ENCODE measurements around the gene N4BP2. TPM values are rescaled to one million over a fixed set of nuclear protein-coding genes. Genes with fewer than 3 reads are reported as not detected.

The N4BP2 gene
- total RNA-seq, 1 experiment from 2014 or later, result 20.7 TPM

DNA sequence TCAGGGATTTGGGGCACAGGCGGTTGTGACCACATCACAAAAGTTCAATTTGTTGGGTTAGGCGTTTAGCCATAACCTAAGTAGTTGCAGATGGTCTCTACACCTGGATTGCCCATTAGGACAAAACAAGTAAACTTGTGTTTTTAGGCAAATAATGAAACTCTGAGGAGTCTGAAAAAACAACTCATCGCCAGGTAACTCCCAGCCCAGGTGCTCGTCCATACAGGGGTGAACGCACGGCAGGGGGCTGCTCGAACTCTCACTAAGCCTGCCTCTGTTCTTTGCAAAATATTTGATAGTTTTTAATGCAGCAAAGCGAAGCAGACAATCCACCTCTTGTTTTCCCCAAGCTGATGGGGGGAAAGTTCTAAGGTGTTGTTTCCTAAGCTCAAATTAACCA lies 139.6 kb downstream of the N4BP2 start:
- H3K9me2 ChIP-seq (replicated peaks; ENCODE audit: insufficient read depth, low read length), result no peaks in the 10 kb centered on the region
- peak overlapping the region; percentile 87 for H3K4me3 ChIP-seq (ENCODE audit: low read length)
- H2AFZ ChIP-seq (ENCODE audit: low read length), result no peak overlapping the region
- peak overlapping the region; percentile 98 for H3K4me2 ChIP-seq (ENCODE audit: low read depth, low read length, poor library complexity, severe bottlenecking)
- DNase-seq, result no peak
- H3K27ac ChIP-seq (ENCODE audit: low read length), result peak overlapping the region; percentile 98
- peaks cover 47% of the 10 kb centered on the region for H3K79me2 ChIP-seq (ENCODE audit: low read length)
- H3K36me3 ChIP-seq (ENCODE audit: insufficient read depth, low read length), result peaks cover 9% of the 10 kb centered on the region; the same call in 1 of the 2 replicates
- H3K4me1 ChIP-seq (ENCODE audit: low read length), result peaks cover 78% of the 10 kb centered on the region
- H3K9ac ChIP-seq (ENCODE audit: low read length), result peak overlapping the region; percentile 91
- no peaks in the 10 kb centered on the region for H3K27me3 ChIP-seq (ENCODE audit: low read length)
- no peaks in the 10 kb centered on the region; the same call in 1 of the 2 replicates for H4K20me1 ChIP-seq (ENCODE audit: insufficient read depth, low read depth, low read length)
- H3K9me3 ChIP-seq (ENCODE audit: low read length), result no peaks in the 10 kb centered on the region

DNA sequence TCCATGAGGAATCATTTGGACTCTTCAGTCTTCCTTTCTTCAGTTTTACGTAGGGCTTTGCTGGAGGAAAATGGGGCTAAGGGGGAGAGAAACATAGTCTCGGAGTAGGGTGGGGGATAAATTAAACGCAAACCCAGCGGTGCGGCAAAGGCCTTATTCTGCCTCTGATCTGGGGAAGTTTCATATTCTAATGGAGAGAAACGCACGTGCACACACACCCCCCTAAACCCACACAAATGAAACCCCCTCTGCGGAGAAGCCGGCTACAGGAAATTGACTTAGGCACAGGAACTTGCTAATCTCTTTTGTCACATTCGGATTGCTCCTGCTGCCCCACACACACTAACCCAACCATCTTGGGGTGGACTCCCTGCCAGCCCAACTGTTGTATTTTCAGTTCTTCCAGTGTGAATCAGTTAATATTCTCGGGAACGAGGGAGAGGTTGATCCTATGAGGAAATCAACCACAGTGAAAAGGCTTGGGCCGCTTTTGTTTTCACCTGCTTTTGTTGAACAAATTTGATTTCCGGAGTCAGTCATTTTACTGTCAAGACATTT lies 140.2 kb downstream of the N4BP2 start, which contains the start of gene RHOH:
Gene RHOH, plus strand, starts transcription at position 308 of the 558 bp plus-strand sequence. CDS start 46,356 bp downstream, outside the sequence.
- Histone ChIP-seq H3K4me1 (ENCODE audit: low read length) (peaks cover 78% of the 10 kb centered on the region), H2AFZ (ENCODE audit: low read length) (no peak within 1 kb of the TSS), H3K27me3 (ENCODE audit: low read length) (no peaks in the 10 kb centered on the region), H3K9me2 (replicated peaks; ENCODE audit: insufficient read depth, low read length) (no peaks in the 10 kb centered on the region), H3K4me2 (ENCODE audit: low read depth, low read length, poor library complexity, severe bottlenecking) (peak within 1 kb of the TSS; percentile 98), H4K20me1 (ENCODE audit: insufficient read depth, low read depth, low read length) (no peaks in the 10 kb centered on the region; the same call in 1 of the 2 replicates), H3K79me2 (ENCODE audit: low read length) (peaks cover 52% of the 10 kb centered on the region), H3K36me3 (ENCODE audit: insufficient read depth, low read length) (peaks cover 9% of the 10 kb centered on the region; the same call in 1 of the 2 replicates), H3K9ac (ENCODE audit: low read length) (peak within 1 kb of the TSS; percentile 91), H3K27ac (ENCODE audit: low read length) (peak within 1 kb of the TSS; percentile 98), H3K4me3 (ENCODE audit: low read length) (peak within 1 kb of the TSS; percentile 87), H3K9me3 (ENCODE audit: low read length) (no peaks in the 10 kb centered on the region)
- DNase-seq, result peak; percentile 93

DNA sequence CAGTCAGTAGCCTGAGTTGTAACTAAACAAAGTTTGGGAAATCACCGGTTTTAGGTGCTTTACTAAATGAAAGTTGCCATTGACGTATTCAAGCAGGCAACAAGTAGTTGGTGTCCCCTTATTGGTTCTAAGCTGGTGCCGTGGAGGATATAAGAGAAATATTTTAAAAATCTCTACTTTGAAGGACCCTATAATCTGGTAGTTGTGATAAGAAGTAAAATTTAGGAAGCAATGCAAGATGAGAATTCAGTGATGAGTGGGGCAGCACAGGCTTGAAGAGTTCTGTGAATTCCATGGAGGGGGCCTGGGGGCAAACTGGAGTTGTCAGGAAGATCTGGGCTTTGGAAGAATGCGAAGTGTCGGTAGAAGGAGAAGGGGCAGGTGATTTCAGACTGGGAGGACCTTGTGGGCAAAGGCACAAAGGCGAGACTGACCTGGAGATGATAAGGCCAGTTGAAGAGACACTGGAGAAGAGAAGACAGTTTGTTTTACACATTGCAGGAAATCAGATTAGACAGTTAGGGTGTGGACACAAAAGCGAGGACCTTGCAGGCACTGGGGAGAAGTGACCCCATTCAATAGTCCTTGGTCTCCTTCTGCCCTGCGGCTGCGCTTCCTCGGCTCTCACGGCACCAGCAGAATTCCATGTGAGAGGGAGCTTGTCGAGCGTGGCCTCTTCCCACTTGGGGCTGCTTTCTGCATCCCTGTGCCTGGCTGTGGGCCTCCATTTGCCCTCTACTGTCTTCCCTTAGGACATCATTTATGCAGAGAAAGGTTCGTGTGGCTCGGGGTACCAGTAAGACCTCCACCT lies 141.4 kb downstream of the N4BP2 start:
- H3K4me2 ChIP-seq (ENCODE audit: low read depth, low read length, poor library complexity, severe bottlenecking), result peak overlapping the region; percentile 98
- H3K27ac ChIP-seq (ENCODE audit: low read length), result peak overlapping the region; percentile 98
- H3K4me1 ChIP-seq (ENCODE audit: low read length), result peaks cover 76% of the 10 kb centered on the region
- peaks cover 9% of the 10 kb centered on the region; the same call in 1 of the 2 replicates for H3K36me3 ChIP-seq (ENCODE audit: insufficient read depth, low read length)
- DNase-seq, result peak; percentile 75
- H4K20me1 ChIP-seq (ENCODE audit: insufficient read depth, low read depth, low read length), result no peaks in the 10 kb centered on the region; the same call in 1 of the 2 replicates
- no peaks in the 10 kb centered on the region for H3K9me3 ChIP-seq (ENCODE audit: low read length)
- H3K27me3 ChIP-seq (ENCODE audit: low read length), result no peaks in the 10 kb centered on the region
- H3K9me2 ChIP-seq (replicated peaks; ENCODE audit: insufficient read depth, low read length), result no peaks in the 10 kb centered on the region
- H3K79me2 ChIP-seq (ENCODE audit: low read length), result peaks cover 63% of the 10 kb centered on the region
- H2AFZ ChIP-seq (ENCODE audit: low read length), result no peak overlapping the region
- peak overlapping the region; percentile 91 for H3K9ac ChIP-seq (ENCODE audit: low read length)
- H3K4me3 ChIP-seq (ENCODE audit: low read length), result peak overlapping the region; percentile 87

DNA sequence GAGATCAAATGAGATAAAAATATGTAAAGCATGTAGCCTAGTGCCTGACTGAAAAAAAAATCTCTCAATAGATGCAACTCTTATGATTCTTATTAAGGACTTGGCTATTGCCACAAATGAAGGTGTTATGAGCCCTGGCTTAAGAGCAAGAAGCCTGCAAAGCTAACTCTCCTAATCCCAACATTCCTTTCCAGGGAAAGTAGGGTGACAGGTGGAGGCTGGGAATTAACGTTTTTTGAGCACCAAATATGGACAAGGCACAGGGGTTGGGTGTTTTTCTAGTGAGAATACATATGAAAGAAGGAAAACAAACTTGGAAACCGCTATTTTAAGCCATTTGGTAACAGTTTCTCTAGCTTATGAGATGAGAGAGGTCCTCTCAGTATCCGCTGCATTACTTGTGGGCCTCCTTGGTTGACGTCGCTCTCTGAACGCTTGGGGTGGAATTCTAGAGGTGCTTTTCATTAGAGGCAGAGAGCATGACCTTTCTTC lies 142.6 kb downstream of the N4BP2 start:
- peak; percentile 81 for DNase-seq
- Histone ChIP-seq H3K9me3 (ENCODE audit: low read length) (no peaks in the 10 kb centered on the region), H3K27ac (ENCODE audit: low read length) (peak overlapping the region; percentile 98), H3K9ac (ENCODE audit: low read length) (peak overlapping the region; percentile 91), H3K27me3 (ENCODE audit: low read length) (no peaks in the 10 kb centered on the region), H3K36me3 (ENCODE audit: insufficient read depth, low read length) (peaks cover 9% of the 10 kb centered on the region; the same call in 1 of the 2 replicates), H2AFZ (ENCODE audit: low read length) (no peak overlapping the region), H3K9me2 (replicated peaks; ENCODE audit: insufficient read depth, low read length) (no peaks in the 10 kb centered on the region), H3K4me3 (ENCODE audit: low read length) (peak overlapping the region; percentile 87), H3K79me2 (ENCODE audit: low read length) (peaks cover 75% of the 10 kb centered on the region), H3K4me2 (ENCODE audit: low read depth, low read length, poor library complexity, severe bottlenecking) (peak overlapping the region; percentile 98), H3K4me1 (ENCODE audit: low read length) (peaks cover 78% of the 10 kb centered on the region), H4K20me1 (ENCODE audit: insufficient read depth, low read depth, low read length) (no peaks in the 10 kb centered on the region; the same call in 1 of the 2 replicates)

DNA sequence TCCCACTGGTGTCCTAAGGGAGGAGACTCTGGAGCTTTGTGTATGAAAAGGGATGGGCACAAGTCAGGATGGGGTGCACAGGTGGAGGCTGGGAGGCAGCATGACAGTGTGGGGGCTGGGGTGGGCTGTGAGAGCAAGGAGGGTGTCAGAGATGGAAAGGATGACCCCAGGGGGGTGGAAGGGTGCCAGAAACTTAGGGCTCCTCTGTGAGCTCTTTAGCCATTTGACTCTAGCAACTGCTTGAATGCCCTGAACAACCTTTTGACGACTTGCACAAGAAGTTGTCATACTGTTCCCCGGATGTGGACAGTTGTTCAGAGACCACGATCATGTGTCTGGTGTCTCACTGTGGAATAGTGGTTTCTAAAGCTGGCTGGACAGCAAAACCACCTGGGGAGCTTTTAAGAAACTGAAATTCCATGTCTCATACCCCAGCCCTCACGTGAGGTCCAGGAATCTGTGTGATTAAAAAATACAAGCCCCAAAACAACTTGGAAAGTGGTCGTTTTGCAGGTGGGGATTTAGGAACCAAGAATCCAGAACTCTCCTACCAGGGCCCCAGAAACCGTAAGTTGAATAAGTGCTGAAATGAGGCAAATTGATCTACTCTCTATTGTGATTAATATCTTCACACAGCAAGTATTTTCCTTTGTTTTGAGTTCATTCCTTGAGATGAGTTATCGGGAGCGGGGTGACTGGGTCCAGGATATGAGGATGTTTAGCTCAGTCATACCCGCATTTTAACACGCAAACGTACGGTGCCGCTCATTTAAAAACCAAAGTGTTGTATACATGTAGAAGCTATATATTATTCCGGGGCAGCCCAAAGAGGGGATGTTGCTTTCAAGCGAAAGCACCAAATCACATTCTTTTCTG lies 143.6 kb downstream of the N4BP2 start:
- peak overlapping the region; percentile 98 for H3K27ac ChIP-seq (ENCODE audit: low read length)
- DNase-seq, result peak; percentile 88
- no peaks in the 10 kb centered on the region for H3K9me3 ChIP-seq (ENCODE audit: low read length)
- H3K9ac ChIP-seq (ENCODE audit: low read length), result peak overlapping the region; percentile 91
- H3K79me2 ChIP-seq (ENCODE audit: low read length), result peaks cover 85% of the 10 kb centered on the region
- peak overlapping the region; percentile 98 for H3K4me2 ChIP-seq (ENCODE audit: low read depth, low read length, poor library complexity, severe bottlenecking)
- no peaks in the 10 kb centered on the region for H3K9me2 ChIP-seq (replicated peaks; ENCODE audit: insufficient read depth, low read length)
- no peaks in the 10 kb centered on the region for H3K27me3 ChIP-seq (ENCODE audit: low read length)
- peak overlapping the region; percentile 87 for H3K4me3 ChIP-seq (ENCODE audit: low read length)
- H2AFZ ChIP-seq (ENCODE audit: low read length), result no peak overlapping the region
- peaks cover 78% of the 10 kb centered on the region for H3K4me1 ChIP-seq (ENCODE audit: low read length)
- no peaks in the 10 kb centered on the region; the same call in 1 of the 2 replicates for H4K20me1 ChIP-seq (ENCODE audit: insufficient read depth, low read depth, low read length)
- H3K36me3 ChIP-seq (ENCODE audit: insufficient read depth, low read length), result peaks cover 9% of the 10 kb centered on the region; the same call in 1 of the 2 replicates

DNA sequence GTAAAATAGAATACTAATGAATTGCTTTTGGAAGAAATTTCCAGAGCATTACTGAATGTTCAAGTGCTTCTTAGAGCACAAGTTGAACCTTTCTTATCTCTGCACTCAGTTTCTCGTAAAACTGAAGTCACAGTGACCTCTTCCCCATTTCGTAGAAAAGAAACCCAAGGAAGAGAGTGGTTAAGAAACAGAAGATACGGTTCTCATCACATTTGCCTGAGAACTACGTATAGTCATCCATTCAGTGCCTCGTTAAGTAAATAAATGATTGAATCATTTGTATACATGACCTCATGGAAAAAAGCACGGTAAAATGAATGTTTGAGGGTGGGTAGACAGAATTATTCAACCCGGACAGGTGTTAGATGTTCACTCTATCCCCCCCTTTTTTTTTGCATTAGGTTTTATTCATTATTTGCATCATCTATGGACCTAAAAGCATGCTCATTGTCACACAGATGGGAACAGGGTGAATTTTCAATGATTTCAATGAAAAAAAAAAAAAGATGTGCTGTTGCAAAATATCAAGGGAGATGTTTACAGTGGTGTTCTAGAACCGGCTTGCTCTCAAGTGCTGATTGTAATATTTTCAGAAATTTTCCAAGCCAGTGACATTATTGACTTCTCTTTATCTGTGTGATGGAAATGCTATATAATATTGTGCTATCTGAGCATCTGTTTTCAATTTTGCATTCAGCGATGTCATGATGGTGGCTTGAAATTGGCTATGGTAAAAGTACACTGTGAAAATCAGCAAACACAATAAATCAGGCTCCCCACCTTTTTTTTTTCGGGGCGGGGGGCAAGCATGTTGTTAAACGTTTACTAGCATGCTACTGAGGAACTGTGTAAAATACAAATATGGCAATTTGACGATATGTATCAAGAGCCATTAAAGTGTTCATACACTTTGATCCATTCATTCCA lies 144.5 kb downstream of the N4BP2 start:
- Histone ChIP-seq H3K9me2 (replicated peaks; ENCODE audit: insufficient read depth, low read length) (no peaks in the 10 kb centered on the region), H3K4me2 (ENCODE audit: low read depth, low read length, poor library complexity, severe bottlenecking) (peak overlapping the region; percentile 98), H2AFZ (ENCODE audit: low read length) (no peak overlapping the region), H3K36me3 (ENCODE audit: insufficient read depth, low read length) (peaks cover 9% of the 10 kb centered on the region; the same call in 1 of the 2 replicates), H3K27ac (ENCODE audit: low read length) (peak overlapping the region; percentile 98), H4K20me1 (ENCODE audit: insufficient read depth, low read depth, low read length) (no peaks in the 10 kb centered on the region; the same call in 1 of the 2 replicates), H3K9ac (ENCODE audit: low read length) (peak overlapping the region; percentile 91), H3K4me3 (ENCODE audit: low read length) (peak overlapping the region; percentile 87), H3K27me3 (ENCODE audit: low read length) (no peaks in the 10 kb centered on the region), H3K9me3 (ENCODE audit: low read length) (no peaks in the 10 kb centered on the region), H3K79me2 (ENCODE audit: low read length) (peaks cover 94% of the 10 kb centered on the region), H3K4me1 (ENCODE audit: low read length) (peaks cover 78% of the 10 kb centered on the region)
- peak; percentile 93 for DNase-seq

DNA sequence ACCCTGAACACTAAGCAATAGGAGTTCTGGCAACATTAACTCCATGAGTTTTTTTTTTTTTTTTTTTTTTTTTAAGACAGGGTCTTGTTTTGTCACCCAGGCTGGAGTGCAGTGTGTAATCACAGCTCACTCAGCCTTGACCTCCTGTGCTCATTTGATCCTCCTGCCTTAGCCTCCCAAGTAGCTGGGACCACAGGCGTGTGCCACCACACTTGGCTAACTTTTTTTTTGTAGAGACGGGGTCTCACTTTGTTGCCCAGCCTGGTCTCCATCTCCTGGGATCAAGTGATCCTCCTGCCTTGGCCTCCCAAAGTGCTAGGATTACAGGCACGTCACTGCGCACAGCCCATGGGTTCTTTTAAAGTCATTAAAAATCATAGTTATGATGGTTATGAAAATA lies 145.2 kb downstream of the N4BP2 start:
- Histone ChIP-seq H3K9me2 (replicated peaks; ENCODE audit: insufficient read depth, low read length) (no peaks in the 10 kb centered on the region), H3K27me3 (ENCODE audit: low read length) (no peaks in the 10 kb centered on the region), H2AFZ (ENCODE audit: low read length) (no peak overlapping the region), H3K4me3 (ENCODE audit: low read length) (peak overlapping the region; percentile 87), H3K9me3 (ENCODE audit: low read length) (no peaks in the 10 kb centered on the region), H3K79me2 (ENCODE audit: low read length) (peaks cover 98% of the 10 kb centered on the region), H3K4me1 (ENCODE audit: low read length) (peaks cover 80% of the 10 kb centered on the region), H3K27ac (ENCODE audit: low read length) (peak overlapping the region; percentile 98), H3K4me2 (ENCODE audit: low read depth, low read length, poor library complexity, severe bottlenecking) (peak overlapping the region; percentile 98), H4K20me1 (ENCODE audit: insufficient read depth, low read depth, low read length) (no peaks in the 10 kb centered on the region; the same call in 1 of the 2 replicates), H3K36me3 (ENCODE audit: insufficient read depth, low read length) (peaks cover 9% of the 10 kb centered on the region; the same call in 1 of the 2 replicates), H3K9ac (ENCODE audit: low read length) (peak overlapping the region; percentile 91)
- no peak for DNase-seq

Data from Karpas-422 (cell line).